Measurements from ENCODE around the gene IL1R1.

Gene IL1R1

GRCh38 chr2:102129951-102130646 is 12.4 kb upstream of the IL1R1 start:
- H3K4me3 ChIP-seq (ENCODE audit: low read depth, low read length), result no peak overlapping the region
- ChIA-PET POLR2A (interaction anchor here (0.7 kb wide), 1 partner anchor 155 kb away, joined by 4 read pairs; no protein-coding TSS in a partner anchor), CTCF (interaction anchor here (1.2 to 2.9 kb wide), 3 partner anchors 14 to 110 kb away, joined by 3 to 10 read pairs (median 9); no protein-coding TSS in a partner anchor)
- no peak for DNase-seq (ENCODE audit: low read depth, low spot score)
- TF ChIP-seq CTCF (IDR thresholded peaks at IDR 0.05; ENCODE audit: insufficient read depth, low read length, missing control alignments), result no peak

GRCh38 chr2:102130647-102130991 is 11.9 kb upstream of the IL1R1 start:
- POLR2A ChIA-PET, result interaction anchor here (0.7 kb wide), 1 partner anchor 156 kb away, joined by 4 read pairs; no protein-coding TSS in a partner anchor
- no peak overlapping the region for H3K4me3 ChIP-seq (ENCODE audit: low read depth, low read length)
- no peak for DNase-seq (ENCODE audit: low read depth, low spot score)
- TF ChIP-seq CTCF (IDR thresholded peaks at IDR 0.05; ENCODE audit: insufficient read depth, low read length, missing control alignments), result no peak
- CTCF ChIA-PET, result interaction anchor here (1.2 to 2.9 kb wide), 3 partner anchors 14 to 110 kb away, joined by 3 to 10 read pairs (median 9); no protein-coding TSS in a partner anchor

GRCh38 chr2:102131564-102131963 is 11.0 kb upstream of the IL1R1 start:
- ChIA-PET CTCF (interaction anchor here (2.9 kb wide), 1 partner anchor 34 kb away, joined by 10 read pairs; no protein-coding TSS in a partner anchor), POLR2A (no interaction called here)
- H3K4me3 ChIP-seq (ENCODE audit: low read depth, low read length), result no peak overlapping the region
- no peak for TF ChIP-seq CTCF (IDR thresholded peaks at IDR 0.05; ENCODE audit: insufficient read depth, low read length, missing control alignments)
- no peak for DNase-seq (ENCODE audit: low read depth, low spot score)

GRCh38 chr2:102137138-102137537 is 5.4 kb upstream of the IL1R1 start:
- ChIA-PET CTCF (interaction anchor here (1.4 to 1.5 kb wide), 3 partner anchors 9 to 116 kb away, joined by 3 to 6 read pairs (median 6); no protein-coding TSS in a partner anchor), POLR2A (no interaction called here)
- DNase-seq (ENCODE audit: low read depth, low spot score), result no peak
- TF ChIP-seq CTCF (IDR thresholded peaks at IDR 0.05; ENCODE audit: insufficient read depth, low read length, missing control alignments), result no peak
- H3K4me3 ChIP-seq (ENCODE audit: low read depth, low read length), result no peak overlapping the region

- H3K4me3 ChIP-seq (ENCODE audit: low read depth, low read length), result no peak overlapping the region
- TF ChIP-seq CTCF (IDR thresholded peaks at IDR 0.05; ENCODE audit: insufficient read depth, low read length, missing control alignments), result no peak
- DNase-seq (ENCODE audit: low read depth, low spot score), result no peak
- POLR2A ChIA-PET, result no interaction called here
- CTCF ChIA-PET, result interaction anchor here (0.9 kb wide), 1 partner anchor 102 kb away, joined by 3 read pairs; no protein-coding TSS in a partner anchor
These were observed 4.2 kb upstream of the IL1R1 start for GRCh38 chr2:102138331-102138730.

GRCh38 chr2:102139851-102140250 is 2.7 kb upstream of the IL1R1 start:
- POLR2A ChIA-PET, result no interaction called here

More at GRCh38 chr2:102139851-102140250, 2.7 kb upstream of the IL1R1 start:
- no peak for DNase-seq (ENCODE audit: low read depth, low spot score)
- no peak overlapping the region for H3K4me3 ChIP-seq (ENCODE audit: low read depth, low read length)
- CTCF ChIA-PET, result interaction anchor here (0.9 to 1.8 kb wide), 2 partner anchors 27 to 120 kb away, joined by 3 to 4 read pairs; no protein-coding TSS in a partner anchor
- no peak for TF ChIP-seq CTCF (IDR thresholded peaks at IDR 0.05; ENCODE audit: insufficient read depth, low read length, missing control alignments)

Data from AG04449 (cell line).